CD4-positive, alpha-beta T cell treated with Interleukin-4 for 4 hours (primary cell): Measurements from ENCODE around the gene SRPRB.

Experiments used
- DNase-seq: peaks from one replicate; pipeline ENCODE4 v3.0.0-alpha.2; 2020

Gene SRPRB

DNA sequence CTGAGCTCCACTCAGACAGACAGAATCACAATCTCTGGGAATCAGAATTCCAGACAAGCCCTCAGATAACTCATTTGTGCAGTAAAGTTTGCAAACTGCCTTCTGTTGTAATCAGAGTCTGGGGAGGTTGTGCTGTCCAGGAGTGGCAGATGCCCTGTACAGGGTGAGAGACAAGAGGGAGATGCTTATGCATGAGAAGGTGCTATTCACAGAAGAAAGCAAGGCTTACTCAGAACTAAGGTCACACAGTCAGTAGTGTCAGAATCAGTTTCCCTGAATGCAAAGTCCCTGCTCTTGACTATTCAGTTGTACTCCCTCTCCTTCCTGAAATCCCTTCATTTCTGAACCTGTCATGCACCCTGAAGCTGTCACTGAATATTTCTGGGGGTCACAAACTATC is 43.7 kb downstream of the SRPRB start:
- DNase-seq, result no peak

DNA sequence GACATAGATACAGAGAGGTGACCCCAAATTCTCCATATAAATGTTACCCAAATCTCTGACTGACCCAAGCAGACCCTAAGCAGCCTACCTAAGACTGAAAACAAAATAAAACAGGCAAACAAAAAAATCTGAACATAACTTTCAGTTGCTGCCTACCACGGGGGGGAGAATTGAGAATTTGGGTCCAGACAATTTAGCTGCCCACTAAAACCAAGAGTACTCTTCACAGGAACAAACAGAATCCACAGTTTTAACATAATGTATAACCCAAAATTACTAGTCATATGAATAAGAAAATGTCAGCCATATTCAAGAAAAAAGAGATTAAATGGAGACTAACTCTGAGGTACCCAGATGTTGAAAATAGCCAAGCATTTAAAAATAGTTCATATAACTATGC is 44.4 kb downstream of the SRPRB start:
- no peak for DNase-seq

DNA sequence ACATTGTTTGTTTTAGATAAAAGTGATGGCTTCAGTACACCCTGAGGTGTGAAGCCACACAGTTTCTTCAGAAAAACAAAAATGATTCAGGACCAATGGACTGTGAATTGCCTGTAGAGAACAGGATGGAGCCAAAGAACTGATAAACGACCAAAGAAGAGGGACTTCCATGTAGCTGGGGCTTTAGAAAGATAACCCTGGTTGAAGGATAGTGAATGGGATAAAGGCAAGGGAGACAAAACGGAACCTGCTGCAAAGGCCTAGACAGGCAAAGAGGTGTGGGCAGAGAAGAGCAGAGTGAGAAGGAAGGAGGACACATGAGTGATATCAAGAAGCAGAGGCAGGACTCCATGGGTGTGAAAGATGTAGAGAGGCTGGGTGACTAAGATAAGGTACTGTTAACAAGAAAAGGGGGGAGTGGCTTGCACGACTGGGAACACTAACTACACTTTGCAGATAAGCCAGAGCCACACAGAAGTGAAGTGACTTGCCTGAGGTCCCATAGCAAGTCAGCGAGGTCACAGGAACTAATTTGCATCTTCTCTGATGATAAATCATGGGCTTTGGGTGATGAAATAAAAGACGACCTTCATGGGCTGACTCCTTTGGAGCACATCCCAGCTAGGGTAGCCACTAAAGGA is 45.8 kb downstream of the SRPRB start:
- no peak for DNase-seq

DNA sequence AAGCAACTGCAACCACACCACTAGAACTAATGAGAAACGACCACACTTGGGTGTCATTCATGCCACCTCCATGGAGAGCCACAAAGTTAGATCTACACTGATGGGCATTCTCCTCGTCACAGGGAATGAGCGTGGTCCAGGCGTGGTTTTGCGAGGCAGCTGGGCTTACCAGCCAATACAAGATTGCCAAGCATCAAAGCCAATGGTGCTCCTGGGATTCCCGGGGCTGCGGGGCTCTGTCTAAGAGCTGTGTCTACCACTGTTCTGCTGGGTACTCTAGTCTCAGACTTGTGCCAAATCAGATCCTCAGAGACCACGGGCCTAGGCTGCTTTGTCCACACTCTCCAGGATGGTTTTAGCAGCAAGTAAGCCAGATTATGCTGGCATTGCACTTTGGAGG is 46.3 kb downstream of the SRPRB start:
- DNase-seq, result no peak

DNA sequence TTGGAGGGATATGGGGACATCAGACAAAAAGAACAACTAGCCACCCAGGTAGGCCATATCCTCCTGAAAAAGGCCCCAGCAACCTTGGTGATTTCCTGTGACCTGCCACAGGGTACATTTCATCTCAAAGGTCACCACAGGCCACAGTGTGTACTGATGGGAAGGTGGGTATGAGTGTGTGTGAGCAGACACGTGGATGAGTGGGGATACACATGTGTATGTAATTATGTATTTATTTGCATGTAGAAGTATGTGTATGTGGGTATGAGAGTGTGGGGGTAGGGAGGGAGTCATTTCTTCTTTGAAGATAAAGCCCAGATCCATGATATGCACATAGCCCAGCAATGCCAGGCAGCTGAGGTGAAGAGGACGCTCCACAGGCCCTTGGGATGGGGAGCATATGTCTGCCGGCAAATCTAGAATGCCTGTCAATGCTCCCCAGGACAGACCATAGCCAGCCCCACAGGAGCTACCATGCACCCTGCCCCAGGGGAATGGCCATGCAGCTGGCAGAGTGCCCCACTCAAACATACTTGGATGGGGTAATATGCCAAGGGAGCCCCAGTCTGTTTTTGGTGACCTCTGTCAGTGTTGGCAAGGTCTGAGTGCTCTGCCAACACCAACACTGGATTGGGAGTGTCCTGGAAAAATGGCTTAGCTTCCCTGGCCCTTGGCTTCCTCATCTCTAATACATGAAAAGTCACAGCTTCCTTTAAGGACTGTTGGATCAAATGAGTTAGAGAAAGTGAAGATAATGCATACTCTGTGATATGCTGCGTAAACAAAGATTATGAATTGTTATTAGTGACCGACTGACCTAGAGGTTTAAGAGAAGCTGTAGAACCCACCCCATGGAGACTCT is 47.7 kb downstream of the SRPRB start:
- no peak for DNase-seq

DNA sequence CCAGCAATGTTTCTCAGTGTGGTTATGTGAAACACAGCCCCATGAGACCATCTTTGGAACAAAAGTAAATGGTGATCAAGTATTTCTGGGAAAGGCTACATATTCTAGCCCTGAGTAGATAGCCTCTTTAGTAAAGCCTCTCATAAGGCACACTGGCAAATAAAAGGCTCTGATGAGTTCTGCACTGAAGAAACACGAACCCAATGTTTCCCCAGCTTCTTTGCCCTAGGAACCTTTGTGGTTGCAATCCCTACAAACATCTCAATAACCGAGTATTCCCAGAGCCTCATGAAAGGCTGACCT is 48.3 kb downstream of the SRPRB start:
- DNase-seq, result no peak

DNA sequence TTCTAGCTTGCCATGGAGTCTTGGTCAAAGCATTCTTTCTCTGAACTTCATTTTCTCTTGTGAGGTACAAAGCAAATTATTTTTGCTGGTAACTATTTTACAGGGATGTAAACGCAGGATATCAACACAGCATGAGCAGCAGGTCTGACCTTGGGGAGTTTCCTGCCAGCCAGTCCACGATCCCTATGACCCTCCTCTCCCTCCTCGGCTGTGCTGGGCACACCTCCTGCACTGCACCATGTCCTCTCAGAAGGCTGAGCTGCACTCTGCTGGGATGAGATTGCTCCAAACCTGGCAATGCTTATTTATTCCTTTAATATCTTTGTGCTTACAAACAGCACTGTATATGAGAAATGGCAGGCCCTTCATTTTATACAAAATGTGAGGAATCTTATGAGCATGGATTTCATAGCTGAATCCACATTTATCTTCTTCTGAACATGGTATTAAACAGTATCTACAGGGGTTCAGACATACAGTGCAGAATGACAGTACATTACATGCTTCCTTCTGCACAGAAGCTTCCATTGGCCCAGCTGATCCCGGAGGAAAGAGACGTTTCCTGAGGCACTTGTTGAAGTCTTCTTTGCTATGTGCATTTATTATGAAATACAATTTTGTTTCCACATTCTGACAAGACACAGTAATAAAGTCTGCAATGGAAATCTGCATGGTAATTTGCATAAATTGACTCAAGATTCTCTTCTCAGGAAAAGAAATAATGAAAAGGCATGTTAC is 48.8 kb downstream of the SRPRB start:
- no peak for DNase-seq

DNA sequence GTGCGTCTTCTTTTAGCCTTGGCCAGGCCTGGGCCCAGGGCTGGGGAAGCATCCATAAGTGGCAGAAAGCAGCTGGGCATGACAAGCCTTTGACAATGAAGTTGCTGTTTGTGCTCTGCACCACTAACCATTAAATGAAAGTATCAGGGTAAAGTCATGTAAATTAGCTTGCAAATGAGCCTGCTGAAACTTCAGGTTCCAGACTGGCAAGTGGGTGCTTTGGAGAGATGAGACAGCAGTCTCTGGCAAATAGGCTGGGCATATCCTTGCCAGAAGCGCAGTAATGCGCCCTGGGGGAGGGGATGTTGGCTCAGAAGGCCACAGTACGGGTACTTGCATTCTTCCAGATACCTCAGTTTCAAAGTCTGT is 49.4 kb downstream of the SRPRB start:
- no peak for DNase-seq

DNA sequence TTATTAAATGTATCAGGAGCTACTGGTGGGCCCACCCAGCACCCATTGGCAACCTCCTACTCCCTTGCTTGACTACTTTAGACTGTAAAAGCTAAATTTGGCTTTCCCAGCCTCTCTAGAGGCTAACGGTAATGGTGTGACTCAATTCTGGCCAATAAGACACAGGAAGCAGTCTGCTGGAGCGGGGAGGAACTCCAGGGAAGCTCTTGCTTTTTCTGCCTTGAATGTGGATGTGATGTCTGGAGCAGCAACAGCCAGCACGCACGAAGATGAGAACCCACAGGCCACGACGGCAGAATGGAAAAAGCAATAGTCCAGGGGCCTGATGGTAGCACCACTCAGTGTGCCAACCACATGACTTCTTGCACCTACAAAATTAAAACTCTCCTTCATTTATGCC is 50.2 kb downstream of the SRPRB start:
- DNase-seq, result no peak

DNA sequence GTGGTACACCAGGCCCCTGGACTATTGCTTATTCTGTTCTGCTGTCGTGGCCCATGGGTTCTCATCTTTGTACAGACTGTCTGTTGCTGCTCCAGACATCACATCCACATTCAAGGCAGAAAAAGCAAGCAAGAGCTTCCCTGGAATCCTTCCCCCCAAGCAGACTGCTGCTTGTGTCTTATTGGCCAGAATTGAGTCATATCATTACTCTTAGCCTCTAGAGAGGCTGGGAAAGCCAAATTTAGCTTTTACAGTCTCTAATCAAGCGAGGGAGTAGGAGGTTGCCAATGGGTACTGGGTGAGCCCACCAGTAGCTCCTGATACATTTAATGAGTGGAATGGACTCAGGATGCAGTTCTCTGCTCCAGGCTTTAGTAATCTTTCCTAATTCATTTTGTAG is 50.7 kb downstream of the SRPRB start:
- no peak for DNase-seq

DNA sequence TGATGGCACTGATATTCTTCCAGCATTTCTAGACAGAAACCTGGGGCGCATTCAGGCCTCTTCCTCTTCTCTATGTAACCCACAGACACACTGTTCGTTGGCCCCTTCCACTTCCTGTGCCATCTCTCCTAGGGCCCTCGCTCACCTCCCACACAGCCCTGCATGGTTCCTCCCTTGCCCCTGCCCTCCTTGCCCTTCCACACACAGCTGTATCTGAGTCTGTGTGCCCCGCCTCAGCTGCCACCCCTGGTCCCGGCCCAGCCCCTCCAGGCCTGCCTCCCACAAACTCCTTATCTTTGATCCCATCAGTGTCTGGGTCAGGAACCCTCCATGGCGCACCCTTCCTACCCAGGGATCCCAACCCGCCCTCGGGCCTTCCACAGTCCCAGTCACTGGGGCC is 52.2 kb downstream of the SRPRB start:
- DNase-seq, result no peak

DNA sequence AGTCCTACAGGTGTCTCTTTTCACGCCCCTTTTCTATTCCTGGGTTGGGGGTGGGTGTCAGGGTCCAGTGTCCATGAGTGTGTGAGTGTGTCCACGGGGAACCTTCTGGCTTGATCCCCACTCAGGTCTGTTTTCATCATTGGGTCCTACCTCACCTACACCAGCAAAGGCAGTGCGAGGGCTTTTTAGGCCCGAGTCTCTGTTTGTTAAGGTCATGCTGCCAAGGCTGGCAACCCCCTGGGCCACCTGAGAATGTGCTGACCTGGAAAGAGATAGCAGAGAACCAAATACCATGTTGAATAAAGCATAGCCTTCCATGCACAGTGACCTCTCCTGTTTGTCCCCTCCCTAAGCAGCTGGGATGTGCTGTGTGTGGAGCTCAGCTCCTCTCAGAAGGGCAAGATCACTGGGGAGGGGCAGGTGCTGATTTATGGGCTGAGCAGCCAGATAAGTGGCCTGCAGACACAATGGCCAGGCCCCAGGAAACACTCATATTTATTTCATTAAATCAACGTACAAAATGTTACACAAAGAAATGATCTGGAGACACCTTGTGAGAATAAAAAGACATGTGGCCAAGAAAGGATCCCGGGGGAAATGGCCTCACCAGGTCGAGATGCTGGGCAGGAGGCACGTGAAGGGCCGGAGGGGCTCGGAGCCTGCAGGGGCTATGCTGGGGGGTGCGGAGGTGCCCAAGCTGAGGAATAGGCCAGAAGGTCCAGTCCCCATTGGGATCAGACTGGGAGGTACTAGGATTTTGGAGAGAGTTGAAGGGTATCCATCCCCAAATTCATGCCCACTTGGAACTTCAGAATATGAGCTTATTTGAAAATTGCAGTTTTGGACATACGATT is 54.0 kb downstream of the SRPRB start:
- DNase-seq, result no peak

DNA sequence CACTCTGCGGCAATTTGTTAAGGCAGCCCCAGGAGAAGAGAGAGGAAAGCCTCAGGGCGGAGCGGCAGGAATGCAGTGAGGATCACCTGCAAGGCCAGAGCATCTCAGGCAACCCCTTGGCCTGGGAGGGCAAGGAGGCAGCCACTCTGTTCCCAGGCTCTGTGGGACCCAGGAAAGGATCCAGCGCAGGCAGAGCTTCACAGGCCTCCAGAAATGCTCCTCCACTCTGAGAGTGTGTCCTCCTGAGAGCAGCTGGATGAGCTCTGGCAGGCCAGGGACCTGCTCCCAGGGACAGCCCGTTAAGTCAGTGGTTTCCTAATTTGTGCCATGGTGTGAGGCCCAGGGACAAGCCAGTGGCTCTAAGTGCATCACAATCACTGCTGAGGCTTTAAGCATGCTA is 54.9 kb downstream of the SRPRB start:
- DNase-seq, result no peak

DNA sequence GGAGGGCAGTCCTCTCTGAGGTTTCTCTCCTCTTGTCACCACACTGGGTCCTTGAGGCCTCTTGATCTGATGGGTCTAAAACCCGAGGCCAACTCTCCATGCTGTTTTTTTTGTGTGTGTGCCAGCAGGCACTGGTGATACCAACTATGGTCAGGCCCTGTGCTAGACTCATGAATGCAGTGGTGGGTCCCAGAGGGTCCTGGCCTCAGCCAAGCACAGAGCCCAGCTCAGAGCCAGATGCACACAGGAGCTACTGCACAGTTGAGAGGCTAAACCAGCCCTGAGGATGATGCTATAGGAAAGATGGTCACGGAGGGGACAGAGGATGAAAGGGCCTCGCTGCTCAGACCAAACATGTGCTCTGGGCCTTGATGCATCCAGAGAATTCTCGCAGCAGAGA is 56.5 kb downstream of the SRPRB start:
- no peak for DNase-seq

DNA sequence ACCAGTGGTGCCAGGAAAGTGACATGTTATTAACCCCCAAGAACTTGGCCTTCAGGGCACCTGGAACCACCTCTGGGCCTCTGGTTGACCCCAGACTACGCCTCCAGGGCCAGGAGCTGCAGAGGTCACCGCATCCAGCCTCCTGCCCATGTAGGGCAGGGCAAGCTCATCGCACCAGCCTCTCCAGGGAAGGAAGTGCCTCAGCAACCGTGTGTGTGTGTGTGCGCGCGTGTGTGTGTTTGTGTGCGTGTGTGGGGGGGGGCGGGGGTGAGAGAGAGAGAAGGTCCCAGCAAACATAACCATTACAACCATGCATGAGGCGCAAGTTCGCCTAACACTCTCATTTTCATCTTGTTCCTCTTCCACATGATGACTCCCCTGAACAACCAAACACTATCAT is 58.3 kb downstream of the SRPRB start:
- DNase-seq, result no peak

DNA sequence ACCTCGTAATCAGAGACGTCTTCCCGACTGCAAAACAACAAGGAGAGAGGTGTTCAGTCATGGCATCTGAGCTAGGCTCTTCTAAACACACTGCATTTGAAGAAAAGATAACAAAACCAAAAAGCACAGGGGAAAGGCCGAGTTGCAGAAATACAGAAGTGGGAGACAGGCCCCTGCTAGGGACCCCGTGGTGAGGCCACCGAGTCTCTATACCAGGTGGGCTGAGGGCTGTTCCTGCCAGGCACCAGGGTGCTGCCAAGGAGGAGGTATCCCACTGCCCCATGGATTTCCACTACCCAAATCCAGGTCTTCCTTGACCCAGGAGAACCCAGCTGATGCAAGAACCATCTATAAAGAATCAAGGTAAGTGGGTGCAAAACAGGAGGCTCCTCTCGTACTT is 59.0 kb downstream of the SRPRB start:
- no peak for DNase-seq

DNA sequence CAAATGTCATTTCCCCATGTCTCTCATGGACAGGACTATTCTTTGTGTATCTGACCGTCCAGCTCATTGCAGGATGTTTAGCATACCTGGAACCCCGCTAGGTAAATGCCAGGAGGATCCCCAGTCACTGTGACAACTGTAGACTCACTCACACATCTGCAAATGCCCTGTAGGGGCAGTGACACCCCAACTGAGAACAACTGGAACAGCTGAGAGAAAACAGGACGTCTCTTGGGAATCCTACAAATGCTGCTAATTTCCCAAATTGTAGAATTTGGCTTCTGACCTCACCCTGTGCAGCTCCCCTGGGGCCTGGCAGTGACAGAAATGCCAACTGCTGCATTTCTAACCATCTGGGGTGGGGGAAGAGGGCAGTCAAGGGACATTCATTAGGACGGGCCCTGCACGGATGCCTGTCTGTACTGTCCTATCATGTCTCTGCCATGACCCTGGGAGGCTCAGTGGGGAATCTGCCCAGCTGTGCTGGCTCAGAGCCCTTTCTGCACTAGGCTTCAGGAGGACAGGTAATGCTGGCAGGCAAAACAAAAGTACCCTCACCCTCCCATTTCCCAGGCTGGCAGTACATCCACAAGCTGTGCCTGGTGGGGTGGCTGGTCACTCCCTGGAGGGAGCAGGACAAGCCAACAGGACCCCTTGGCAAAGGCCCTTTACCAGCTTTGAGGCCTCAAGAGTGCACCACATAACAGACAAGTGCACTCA is 59.7 kb downstream of the SRPRB start:
- DNase-seq, result no peak

DNA sequence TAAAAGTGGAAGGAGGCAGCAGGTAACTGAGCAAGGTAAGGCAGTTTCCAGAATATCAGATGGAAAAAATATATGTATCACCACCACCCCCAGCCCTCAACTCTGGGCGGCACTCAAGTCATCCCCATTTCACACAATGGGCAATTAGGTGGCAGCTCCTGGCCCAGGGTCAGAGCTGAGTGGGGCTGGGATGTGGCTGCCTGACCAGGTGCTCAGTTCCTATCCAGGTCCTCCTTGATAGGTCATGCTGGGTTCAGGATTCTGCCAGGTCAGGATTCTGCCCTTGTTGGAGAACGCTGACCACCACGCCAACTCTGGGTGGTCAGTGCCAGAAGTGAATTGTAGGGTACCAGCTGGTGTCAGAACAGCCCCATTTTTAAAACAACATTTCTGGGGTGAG is 60.5 kb downstream of the SRPRB start:
- no peak for DNase-seq

DNA sequence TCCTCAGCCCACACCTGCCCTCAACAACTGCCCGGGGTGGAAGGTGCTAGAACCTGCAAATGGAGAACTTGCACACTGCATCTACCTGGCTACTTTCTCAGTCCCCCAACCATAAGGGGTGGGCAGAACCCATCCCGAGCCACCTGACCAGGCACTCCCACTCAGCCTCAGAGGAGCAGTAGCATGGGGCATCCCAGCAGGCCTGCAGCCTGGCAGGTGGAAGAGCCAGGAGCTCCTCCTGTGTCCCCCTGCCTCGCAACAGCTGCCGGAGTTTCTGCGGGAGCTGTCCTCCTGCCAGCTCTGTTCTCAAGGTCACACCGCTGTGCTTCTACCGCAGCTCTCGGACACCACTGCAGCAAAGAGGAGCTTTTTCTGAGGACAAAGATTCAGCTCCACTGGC is 62.6 kb downstream of the SRPRB start:
- DNase-seq, result no peak

DNA sequence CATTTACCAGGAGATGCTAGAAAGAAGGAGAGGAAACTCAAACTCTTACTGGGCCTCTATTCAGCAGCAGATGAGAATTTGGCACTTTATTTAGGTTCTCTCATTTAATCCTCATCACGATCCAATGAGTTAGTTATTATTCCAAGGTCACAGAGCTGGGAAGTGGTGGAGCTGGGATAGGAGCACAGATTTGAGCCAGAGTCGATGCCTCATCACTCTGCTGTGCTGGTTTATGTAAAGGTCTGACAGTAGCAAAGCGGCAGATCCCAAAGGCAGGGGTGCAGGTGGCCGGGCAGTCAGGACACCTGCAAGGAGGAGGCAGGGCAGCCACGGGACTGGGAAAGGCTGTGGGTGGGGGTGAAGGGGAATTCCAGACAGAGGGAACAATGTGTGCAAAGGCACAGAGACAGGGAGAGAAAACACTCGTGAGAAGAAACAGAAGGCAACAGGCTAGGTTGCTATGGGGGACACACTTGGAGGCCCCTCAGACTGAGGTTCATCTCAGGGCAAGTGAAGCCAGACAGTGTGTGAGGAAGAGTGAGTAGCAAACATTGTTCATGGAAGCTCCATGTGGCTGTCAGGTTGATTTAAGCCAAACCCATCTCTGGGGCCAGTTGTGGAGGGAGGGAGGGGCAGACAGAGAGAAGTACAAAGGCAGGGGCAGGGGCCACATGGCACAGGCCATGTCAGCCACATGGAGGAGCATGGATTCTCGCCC is 63.3 kb downstream of the SRPRB start:
- no peak for DNase-seq

DNA sequence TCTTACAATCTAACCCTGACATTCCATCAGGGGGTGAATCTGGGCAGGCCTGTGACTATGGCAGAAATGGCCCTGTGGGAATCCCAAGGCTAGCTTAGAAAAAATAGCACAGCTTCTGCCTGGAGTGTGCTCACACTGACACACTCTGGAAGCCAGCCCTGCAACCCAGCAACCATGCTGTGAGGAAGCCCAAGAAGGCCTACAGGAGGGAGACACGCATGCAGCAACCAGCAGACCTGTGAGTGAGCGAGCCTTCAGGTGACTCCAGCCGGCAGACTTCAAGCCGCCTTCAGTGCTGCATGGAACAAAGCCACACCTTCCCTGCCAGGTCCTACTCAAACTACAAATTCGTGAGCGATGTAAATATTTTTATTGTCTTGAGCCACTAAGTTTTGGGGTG is 64.0 kb downstream of the SRPRB start:
- no peak for DNase-seq

DNA sequence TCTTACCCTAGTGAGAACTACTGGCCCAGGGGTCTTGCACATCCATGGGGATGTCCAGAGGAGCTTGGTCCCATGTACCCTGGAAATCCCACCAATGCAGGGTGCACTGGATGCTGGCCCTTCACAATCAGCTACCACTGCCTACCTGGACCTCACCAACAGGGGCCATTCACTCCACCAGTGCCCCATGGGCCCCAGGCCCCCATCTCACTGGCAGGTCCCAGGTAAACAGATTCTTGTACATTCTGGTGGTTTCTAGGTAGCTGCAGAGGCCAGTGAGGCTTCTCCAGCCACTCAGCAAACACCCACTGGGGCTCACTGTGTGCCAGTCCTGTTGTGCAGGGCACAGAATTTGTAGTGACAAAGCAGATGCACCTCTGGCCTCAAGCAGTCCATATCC is 65.2 kb downstream of the SRPRB start:
- DNase-seq, result no peak
